ENCODE data around the gene CLMP.

CLMP gene

GRCh38 chr11:123176785-123177184 lies 18.3 kb downstream of the CLMP start:
- Histone ChIP-seq H3K4me1 (ENCODE audit: insufficient read depth, low read length) (peaks cover 24% of the 10 kb centered on the region), H3K9me3 (ENCODE audit: insufficient read depth, low read depth, low read length) (0 out of 2 replicates have a peak, but pooled peaks cover 2% of the 10 kb centered on the region), H3K36me3 (ENCODE audit: insufficient read depth, low read depth, low read length) (no peaks in the 10 kb centered on the region; the same call in 1 of the 2 replicates), H3K9ac (ENCODE audit: low read depth, low read length) (no peak overlapping the region), H3K27ac (ENCODE audit: low read length) (no peak overlapping the region), H3K4me3 (ENCODE audit: low read length) (no peak overlapping the region), H3K27me3 (ENCODE audit: insufficient read depth, low read length) (no peaks in the 10 kb centered on the region)

GRCh38 chr11:123174196-123175183 lies 20.6 kb downstream of the CLMP start:
- Histone ChIP-seq H3K27ac (ENCODE audit: low read length) (no peak overlapping the region), H3K9me3 (ENCODE audit: insufficient read depth, low read depth, low read length) (no peaks in the 10 kb centered on the region), H3K4me3 (ENCODE audit: low read length) (no peak overlapping the region), H3K27me3 (ENCODE audit: insufficient read depth, low read length) (no peaks in the 10 kb centered on the region), H3K9ac (ENCODE audit: low read depth, low read length) (no peak overlapping the region), H3K36me3 (ENCODE audit: insufficient read depth, low read depth, low read length) (no peaks in the 10 kb centered on the region), H3K4me1 (ENCODE audit: insufficient read depth, low read length) (peaks cover 25% of the 10 kb centered on the region)

- no peak overlapping the region for H3K4me3 ChIP-seq (ENCODE audit: low read length)
- no peaks in the 10 kb centered on the region for H3K9me3 ChIP-seq (ENCODE audit: insufficient read depth, low read depth, low read length)
- no peaks in the 10 kb centered on the region for H3K27me3 ChIP-seq (ENCODE audit: insufficient read depth, low read length)
- H3K27ac ChIP-seq (ENCODE audit: low read length) = no peak overlapping the region
- peaks cover 25% of the 10 kb centered on the region for H3K4me1 ChIP-seq (ENCODE audit: insufficient read depth, low read length)
- no peak overlapping the region for H3K9ac ChIP-seq (ENCODE audit: low read depth, low read length)
- H3K36me3 ChIP-seq (ENCODE audit: insufficient read depth, low read depth, low read length) = no peaks in the 10 kb centered on the region
These were observed 21.2 kb downstream of the CLMP start for GRCh38 chr11:123173856-123174186.

GRCh38 chr11:123173040-123173855 lies 21.8 kb downstream of the CLMP start:
- peaks cover 23% of the 10 kb centered on the region for H3K4me1 ChIP-seq (ENCODE audit: insufficient read depth, low read length)
- H3K36me3 ChIP-seq (ENCODE audit: insufficient read depth, low read depth, low read length) = no peaks in the 10 kb centered on the region
- H3K27ac ChIP-seq (ENCODE audit: low read length) = no peak overlapping the region
- H3K9ac ChIP-seq (ENCODE audit: low read depth, low read length) = no peak overlapping the region
- H3K27me3 ChIP-seq (ENCODE audit: insufficient read depth, low read length) = no peaks in the 10 kb centered on the region
- H3K9me3 ChIP-seq (ENCODE audit: insufficient read depth, low read depth, low read length) = no peaks in the 10 kb centered on the region
- no peak overlapping the region for H3K4me3 ChIP-seq (ENCODE audit: low read length)

GRCh38 chr11:123170929-123171328 lies 24.1 kb downstream of the CLMP start:
- Histone ChIP-seq H3K27ac (ENCODE audit: low read length) (no peak overlapping the region), H3K9ac (ENCODE audit: low read depth, low read length) (no peak overlapping the region), H3K27me3 (ENCODE audit: insufficient read depth, low read length) (no peaks in the 10 kb centered on the region), H3K36me3 (ENCODE audit: insufficient read depth, low read depth, low read length) (no peaks in the 10 kb centered on the region), H3K4me3 (ENCODE audit: low read length) (no peak overlapping the region), H3K9me3 (ENCODE audit: insufficient read depth, low read depth, low read length) (no peaks in the 10 kb centered on the region), H3K4me1 (ENCODE audit: insufficient read depth, low read length) (peaks cover 27% of the 10 kb centered on the region)

- Histone ChIP-seq H3K9me3 (ENCODE audit: insufficient read depth, low read depth, low read length) (no peaks in the 10 kb centered on the region), H3K4me1 (ENCODE audit: insufficient read depth, low read length) (peaks cover 23% of the 10 kb centered on the region; the same call in 1 of the 2 replicates), H3K36me3 (ENCODE audit: insufficient read depth, low read depth, low read length) (no peaks in the 10 kb centered on the region), H3K4me3 (ENCODE audit: low read length) (no peak overlapping the region), H3K27ac (ENCODE audit: low read length) (no peak overlapping the region), H3K9ac (ENCODE audit: low read depth, low read length) (no peak overlapping the region), H3K27me3 (ENCODE audit: insufficient read depth, low read length) (no peaks in the 10 kb centered on the region)
These were observed 25.2 kb downstream of the CLMP start for GRCh38 chr11:123169821-123170220.

- Histone ChIP-seq H3K9ac (ENCODE audit: low read depth, low read length) (no peak overlapping the region), H3K27me3 (ENCODE audit: insufficient read depth, low read length) (no peaks in the 10 kb centered on the region), H3K4me3 (ENCODE audit: low read length) (no peak overlapping the region), H3K27ac (ENCODE audit: low read length) (no peak overlapping the region), H3K36me3 (ENCODE audit: insufficient read depth, low read depth, low read length) (no peaks in the 10 kb centered on the region), H3K9me3 (ENCODE audit: insufficient read depth, low read depth, low read length) (no peaks in the 10 kb centered on the region), H3K4me1 (ENCODE audit: insufficient read depth, low read length) (peaks cover 21% of the 10 kb centered on the region; the same call in 1 of the 2 replicates)
These were observed 26.0 kb downstream of the CLMP start for GRCh38 chr11:123168955-123169484.

- Histone ChIP-seq H3K27me3 (ENCODE audit: insufficient read depth, low read length) (no peaks in the 10 kb centered on the region), H3K9me3 (ENCODE audit: insufficient read depth, low read depth, low read length) (no peaks in the 10 kb centered on the region), H3K4me3 (ENCODE audit: low read length) (no peak overlapping the region), H3K4me1 (ENCODE audit: insufficient read depth, low read length) (peaks cover 21% of the 10 kb centered on the region; the same call in 1 of the 2 replicates), H3K27ac (ENCODE audit: low read length) (no peak overlapping the region), H3K9ac (ENCODE audit: low read depth, low read length) (no peak overlapping the region), H3K36me3 (ENCODE audit: insufficient read depth, low read depth, low read length) (no peaks in the 10 kb centered on the region)
These were observed 26.8 kb downstream of the CLMP start for GRCh38 chr11:123168241-123168640.

GRCh38 chr11:123166071-123166559 lies 28.9 kb downstream of the CLMP start:
- Histone ChIP-seq H3K9ac (ENCODE audit: low read depth, low read length) (no peak overlapping the region), H3K27me3 (ENCODE audit: insufficient read depth, low read length) (no peaks in the 10 kb centered on the region), H3K9me3 (ENCODE audit: insufficient read depth, low read depth, low read length) (no peaks in the 10 kb centered on the region), H3K4me1 (ENCODE audit: insufficient read depth, low read length) (peaks cover 21% of the 10 kb centered on the region; the same call in 1 of the 2 replicates), H3K4me3 (ENCODE audit: low read length) (no peak overlapping the region), H3K27ac (ENCODE audit: low read length) (no peak overlapping the region), H3K36me3 (ENCODE audit: insufficient read depth, low read depth, low read length) (no peaks in the 10 kb centered on the region)

- Histone ChIP-seq H3K27ac (ENCODE audit: low read length) (no peak overlapping the region), H3K36me3 (ENCODE audit: insufficient read depth, low read depth, low read length) (no peaks in the 10 kb centered on the region), H3K27me3 (ENCODE audit: insufficient read depth, low read length) (no peaks in the 10 kb centered on the region), H3K9ac (ENCODE audit: low read depth, low read length) (no peak overlapping the region), H3K4me3 (ENCODE audit: low read length) (no peak overlapping the region), H3K4me1 (ENCODE audit: insufficient read depth, low read length) (peaks cover 16% of the 10 kb centered on the region; the same call in 1 of the 2 replicates), H3K9me3 (ENCODE audit: insufficient read depth, low read depth, low read length) (no peaks in the 10 kb centered on the region)
These were observed 30.2 kb downstream of the CLMP start for GRCh38 chr11:123164732-123165450.

GRCh38 chr11:123163621-123164020 lies 31.4 kb downstream of the CLMP start:
- Histone ChIP-seq H3K4me1 (ENCODE audit: insufficient read depth, low read length) (peaks cover 6% of the 10 kb centered on the region; the same call in 1 of the 2 replicates), H3K36me3 (ENCODE audit: insufficient read depth, low read depth, low read length) (no peaks in the 10 kb centered on the region), H3K27me3 (ENCODE audit: insufficient read depth, low read length) (no peaks in the 10 kb centered on the region), H3K27ac (ENCODE audit: low read length) (no peak overlapping the region), H3K4me3 (ENCODE audit: low read length) (no peak overlapping the region), H3K9ac (ENCODE audit: low read depth, low read length) (no peak overlapping the region), H3K9me3 (ENCODE audit: insufficient read depth, low read depth, low read length) (no peaks in the 10 kb centered on the region)

Measured in iPS-20b (cell line).